HEK293 (cell line): ENCODE data around the gene CLRN1.

Experiments used
- CTCF ChIA-PET: fragments of 350-600 bp; formaldehyde crosslinking; extraction: SDS; loops from one replicate; lab custom pipeline; 2021; ENCODE audit warnings: antibody characterized with exemption; lab: Yijun Ruan, JAX
- POLR2A ChIA-PET: fragments of 300-600 bp; formaldehyde crosslinking; extraction: SDS; loops from one replicate; lab custom pipeline; 2020; ENCODE audit warnings: antibody characterized with exemption, inconsistent platforms; lab: Yijun Ruan, JAX
- H3K27ac ChIP-seq: fragments of 200-500 bp; sonication (Bioruptor generic); 2 replicates; pipeline ENCODE4 v1.5.1; 2014; ENCODE audit warnings: low read depth, low read length, control low read depth, inconsistent platforms; ENCODE audit errors: extremely low read depth
- H3K36me3 ChIP-seq, 2 experiments: fragments of 200-500 bp in 1 of 2; sonication (Bioruptor generic) in 1 of 2; 1 replicate in 1 of 2; 2 replicates in 1 of 2; pipeline ENCODE4 v1.5.1; 2014 to 2017; ENCODE audit warnings: inconsistent platforms in 2 of 2, low read length in 2 of 2; ENCODE audit not compliant: control insufficient read depth in 2 of 2, insufficient read depth in 1 of 2
- H3K4me1 ChIP-seq: fragments of 200-500 bp; sonication (Bioruptor generic); 2 replicates; pipeline ENCODE4 v1.5.1; 2014; ENCODE audit warnings: mild to moderate bottlenecking, low read length, inconsistent platforms; ENCODE audit not compliant: control insufficient read depth, insufficient read depth
- H3K4me3 ChIP-seq: 2 replicates; pipeline ENCODE4 v1.5.1; 2011; ENCODE audit warnings: low read depth, mild to moderate bottlenecking, control low read depth, low read length, moderate library complexity
- H3K9me3 ChIP-seq: fragments of 200-500 bp; sonication (Bioruptor generic); 2 replicates; pipeline ENCODE4 v1.5.1; 2014; ENCODE audit warnings: low read depth, low read length, inconsistent platforms; ENCODE audit not compliant: control insufficient read depth, insufficient read depth
- GLIS1 ChIP-seq: fragments of 450-650 bp; formaldehyde crosslinking; IDR thresholded peaks from 2 replicates; pipeline ENCODE4 v1.5.1; 2016; ENCODE audit warnings: missing biosample characterization, missing genetic modification characterization
- HOXC10 ChIP-seq: sonication (generic); formaldehyde crosslinking; IDR thresholded peaks from 2 replicates; pipeline ENCODE4 v1.8.1; 2023; ENCODE audit warnings: mild to moderate bottlenecking, missing genetic modification reagents
- ZNF121 ChIP-seq: fragments of 450-650 bp; formaldehyde crosslinking; IDR thresholded peaks from 2 replicates; pipeline ENCODE4 v1.5.1; 2016; ENCODE audit warnings: missing biosample characterization, missing genetic modification characterization
- ZNF146 ChIP-seq: fragments of 450-650 bp; formaldehyde crosslinking; IDR thresholded peaks from 2 replicates; pipeline ENCODE4 v1.5.1; 2016; ENCODE audit warnings: missing biosample characterization, missing genetic modification characterization
- ZNF157 ChIP-seq: fragments of 450-650 bp; formaldehyde crosslinking; IDR thresholded peaks from 2 replicates; pipeline ENCODE4 v1.5.1; 2016; ENCODE audit warnings: missing biosample characterization, missing genetic modification characterization
- ZNF223 ChIP-seq: fragments of 450-650 bp; formaldehyde crosslinking; IDR thresholded peaks from 2 replicates; pipeline ENCODE4 v1.5.1; 2016; ENCODE audit warnings: missing biosample characterization, missing genetic modification characterization
- ZNF266 ChIP-seq: fragments of 450-650 bp; formaldehyde crosslinking; IDR thresholded peaks from 2 replicates; pipeline ENCODE4 v1.5.1; 2016; ENCODE audit warnings: missing biosample characterization, missing genetic modification characterization, low read depth
- ZNF37A ChIP-seq: fragments of 450-650 bp; IDR thresholded peaks from 2 replicates; pipeline ENCODE4 v1.5.1; 2018; ENCODE audit warnings: missing biosample characterization, missing genetic modification characterization
- ZNF391 ChIP-seq: fragments of 450-650 bp; formaldehyde crosslinking; IDR thresholded peaks from 2 replicates; pipeline ENCODE4 v1.5.1; 2016; ENCODE audit warnings: low read depth, missing biosample characterization, missing genetic modification characterization, borderline replicate concordance
- ZNF398 ChIP-seq: fragments of 450-650 bp; formaldehyde crosslinking; IDR thresholded peaks from 2 replicates; pipeline ENCODE4 v1.5.1; 2017; ENCODE audit warnings: missing biosample characterization, missing genetic modification characterization
- ZNF449 ChIP-seq: fragments of 450-650 bp; formaldehyde crosslinking; IDR thresholded peaks from 2 replicates; pipeline ENCODE4 v1.5.1; 2017; ENCODE audit warnings: missing biosample characterization, mild to moderate bottlenecking, missing genetic modification characterization, moderate library complexity
- ZNF560 ChIP-seq: fragments of 450-650 bp; formaldehyde crosslinking; IDR thresholded peaks from 2 replicates; pipeline ENCODE4 v1.5.1; 2017; ENCODE audit warnings: missing biosample characterization, missing genetic modification characterization, borderline replicate concordance
- ZNF792 ChIP-seq: fragments of 450-650 bp; formaldehyde crosslinking; IDR thresholded peaks from 2 replicates; pipeline ENCODE4 v1.5.1; 2016; ENCODE audit warnings: missing biosample characterization, missing genetic modification characterization
- TF ChIP-seq, protein P1 (sequence below): fragments of 450-650 bp; formaldehyde crosslinking; IDR thresholded peaks from 2 replicates; pipeline ENCODE4 v1.5.1; 2016; ENCODE audit warnings: missing biosample characterization, missing genetic modification characterization
- TF ChIP-seq, protein P2 (sequence below): fragments of 450-650 bp; formaldehyde crosslinking; IDR thresholded peaks from 2 replicates; pipeline ENCODE4 v1.5.1; 2017; ENCODE audit warnings: missing biosample characterization, missing genetic modification characterization

Gene CLRN1

GRCh38 chr3:151012753-151013152 lies 40.2 kb upstream of the CLRN1 start:
- Histone ChIP-seq H3K27ac (no peak overlapping the region), H3K4me1 (no peaks in the 10 kb centered on the region), H3K4me3 (no peak overlapping the region), H3K9me3 (no peaks in the 10 kb centered on the region)
- POLR2A ChIA-PET, result no interaction called here
- CTCF ChIA-PET, result interaction anchor here (0.7 kb wide), 1 partner anchor 81 kb away, joined by 3 read pairs; no protein-coding TSS in a partner anchor
- TF ChIP-seq, protein P1, sequence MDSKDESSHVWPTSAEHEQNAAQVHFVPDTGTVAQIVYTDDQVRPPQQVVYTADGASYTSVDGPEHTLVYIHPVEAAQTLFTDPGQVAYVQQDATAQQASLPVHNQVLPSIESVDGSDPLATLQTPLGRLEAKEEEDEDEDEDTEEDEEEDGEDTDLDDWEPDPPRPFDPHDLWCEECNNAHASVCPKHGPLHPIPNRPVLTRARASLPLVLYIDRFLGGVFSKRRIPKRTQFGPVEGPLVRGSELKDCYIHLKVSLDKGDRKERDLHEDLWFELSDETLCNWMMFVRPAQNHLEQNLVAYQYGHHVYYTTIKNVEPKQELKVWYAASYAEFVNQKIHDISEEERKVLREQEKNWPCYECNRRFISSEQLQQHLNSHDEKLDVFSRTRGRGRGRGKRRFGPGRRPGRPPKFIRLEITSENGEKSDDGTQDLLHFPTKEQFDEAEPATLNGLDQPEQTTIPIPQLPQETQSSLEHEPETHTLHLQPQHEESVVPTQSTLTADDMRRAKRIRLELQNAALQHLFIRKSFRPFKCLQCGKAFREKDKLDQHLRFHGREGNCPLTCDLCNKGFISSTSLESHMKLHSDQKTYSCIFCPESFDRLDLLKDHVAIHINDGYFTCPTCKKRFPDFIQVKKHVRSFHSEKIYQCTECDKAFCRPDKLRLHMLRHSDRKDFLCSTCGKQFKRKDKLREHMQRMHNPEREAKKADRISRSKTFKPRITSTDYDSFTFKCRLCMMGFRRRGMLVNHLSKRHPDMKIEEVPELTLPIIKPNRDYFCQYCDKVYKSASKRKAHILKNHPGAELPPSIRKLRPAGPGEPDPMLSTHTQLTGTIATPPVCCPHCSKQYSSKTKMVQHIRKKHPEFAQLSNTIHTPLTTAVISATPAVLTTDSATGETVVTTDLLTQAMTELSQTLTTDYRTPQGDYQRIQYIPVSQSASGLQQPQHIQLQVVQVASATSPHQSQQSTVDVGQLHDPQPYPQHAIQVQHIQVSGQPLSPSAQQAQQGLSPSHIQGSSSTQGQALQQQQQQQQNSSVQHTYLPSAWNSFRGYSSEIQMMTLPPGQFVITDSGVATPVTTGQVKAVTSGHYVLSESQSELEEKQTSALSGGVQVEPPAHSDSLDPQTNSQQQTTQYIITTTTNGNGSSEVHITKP (tag by site-specific recombination), result no peak
- TF ChIP-seq ZNF560 (tag by site-specific recombination), result no peak
- TF ChIP-seq, all 188 proteins: peak for 0
- no peaks in the 10 kb centered on the region for H3K36me3 ChIP-seq

GRCh38 chr3:151011427-151011826 lies 38.9 kb upstream of the CLRN1 start:
- TF ChIP-seq, protein P1 (tag by site-specific recombination), result peak; percentile 44
- no peak for TF ChIP-seq GLIS1 (tag by site-specific recombination)
- TF ChIP-seq ZNF398 (tag by site-specific recombination), result no peak
- TF ChIP-seq ZNF146 (tag by site-specific recombination), result no peak
- TF ChIP-seq HOXC10 (CRISPR knock-in tag), result no peak
- TF ChIP-seq ZNF266 (tag by site-specific recombination), result no peak
- Histone ChIP-seq H3K9me3 (no peaks in the 10 kb centered on the region), H3K36me3 (no peaks in the 10 kb centered on the region), H3K4me1 (no peaks in the 10 kb centered on the region), H3K4me3 (no peak overlapping the region), H3K27ac (no peak overlapping the region)
- ChIA-PET CTCF (interaction anchor here (0.6 to 0.9 kb wide), 2 partner anchors 34 to 63 kb away, joined by 3 read pairs; no protein-coding TSS in a partner anchor), POLR2A (no interaction called here)

GRCh38 chr3:151009981-151010380 lies 37.5 kb upstream of the CLRN1 start:
- CTCF ChIA-PET, result interaction anchor here (1.2 kb wide), 1 partner anchor 136 kb away, joined by 3 read pairs; no protein-coding TSS in a partner anchor
- Histone ChIP-seq H3K4me1 (no peaks in the 10 kb centered on the region), H3K36me3 (no peaks in the 10 kb centered on the region), H3K9me3 (no peaks in the 10 kb centered on the region), H3K27ac (no peak overlapping the region), H3K4me3 (no peak overlapping the region)
- POLR2A ChIA-PET, result no interaction called here
- TF ChIP-seq ZNF391 (tag by site-specific recombination) (no peak), ZNF223 (tag by site-specific recombination) (no peak), ZNF37A (no peak), ZNF121 (tag by site-specific recombination) (no peak), ZNF266 (tag by site-specific recombination) (no peak), ZNF157 (no peak), ZNF792 (tag by site-specific recombination) (no peak), ZNF449 (tag by site-specific recombination) (no peak)
- TF ChIP-seq, protein P2, sequence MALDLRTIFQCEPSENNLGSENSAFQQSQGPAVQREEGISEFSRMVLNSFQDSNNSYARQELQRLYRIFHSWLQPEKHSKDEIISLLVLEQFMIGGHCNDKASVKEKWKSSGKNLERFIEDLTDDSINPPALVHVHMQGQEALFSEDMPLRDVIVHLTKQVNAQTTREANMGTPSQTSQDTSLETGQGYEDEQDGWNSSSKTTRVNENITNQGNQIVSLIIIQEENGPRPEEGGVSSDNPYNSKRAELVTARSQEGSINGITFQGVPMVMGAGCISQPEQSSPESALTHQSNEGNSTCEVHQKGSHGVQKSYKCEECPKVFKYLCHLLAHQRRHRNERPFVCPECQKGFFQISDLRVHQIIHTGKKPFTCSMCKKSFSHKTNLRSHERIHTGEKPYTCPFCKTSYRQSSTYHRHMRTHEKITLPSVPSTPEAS, result no peak
